Loucy (cell line): ENCODE results near the gene CAMTA1.

Source experiments
- EZH2phosphoT487 ChIP-seq: fragments of 200-600 bp; IDR thresholded peaks from 2 replicates; pipeline ENCODE4 v1.6.1; 2018; ENCODE audit warnings: antibody characterized with exemption, mild to moderate bottlenecking, moderate library complexity, borderline replicate concordance
- TF ChIP-seq, protein P1 (sequence below): fragments of 200-600 bp; sonication (generic); conservative IDR thresholded peaks from 2 replicates; pipeline ENCODE4 v1.5.1; 2014; ENCODE audit warnings: mild to moderate bottlenecking, antibody characterized with exemption, low read length

DNA sequence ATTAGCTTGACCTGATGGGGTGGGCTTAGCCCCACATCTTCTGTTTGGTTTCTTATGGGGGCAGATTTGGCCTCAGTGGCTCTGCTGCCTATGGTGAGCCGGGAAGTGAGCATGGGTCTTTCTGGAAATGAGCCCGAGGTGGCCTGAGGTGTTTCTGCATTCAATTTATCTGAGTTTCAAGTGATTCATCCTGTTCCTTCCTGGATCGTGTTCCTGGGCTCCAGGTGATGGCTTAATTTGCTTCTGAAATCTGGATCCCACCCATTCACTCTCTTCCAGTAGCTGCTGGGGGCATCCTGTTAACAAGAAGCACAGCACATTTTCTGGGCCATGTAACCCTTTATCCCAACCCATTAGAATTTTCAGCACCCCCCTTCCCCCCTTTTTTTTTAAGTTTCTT is 324.6 kb downstream of the CAMTA1 start:
- TF ChIP-seq, protein P1, sequence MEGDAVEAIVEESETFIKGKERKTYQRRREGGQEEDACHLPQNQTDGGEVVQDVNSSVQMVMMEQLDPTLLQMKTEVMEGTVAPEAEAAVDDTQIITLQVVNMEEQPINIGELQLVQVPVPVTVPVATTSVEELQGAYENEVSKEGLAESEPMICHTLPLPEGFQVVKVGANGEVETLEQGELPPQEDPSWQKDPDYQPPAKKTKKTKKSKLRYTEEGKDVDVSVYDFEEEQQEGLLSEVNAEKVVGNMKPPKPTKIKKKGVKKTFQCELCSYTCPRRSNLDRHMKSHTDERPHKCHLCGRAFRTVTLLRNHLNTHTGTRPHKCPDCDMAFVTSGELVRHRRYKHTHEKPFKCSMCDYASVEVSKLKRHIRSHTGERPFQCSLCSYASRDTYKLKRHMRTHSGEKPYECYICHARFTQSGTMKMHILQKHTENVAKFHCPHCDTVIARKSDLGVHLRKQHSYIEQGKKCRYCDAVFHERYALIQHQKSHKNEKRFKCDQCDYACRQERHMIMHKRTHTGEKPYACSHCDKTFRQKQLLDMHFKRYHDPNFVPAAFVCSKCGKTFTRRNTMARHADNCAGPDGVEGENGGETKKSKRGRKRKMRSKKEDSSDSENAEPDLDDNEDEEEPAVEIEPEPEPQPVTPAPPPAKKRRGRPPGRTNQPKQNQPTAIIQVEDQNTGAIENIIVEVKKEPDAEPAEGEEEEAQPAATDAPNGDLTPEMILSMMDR, result no peak
- no peak for TF ChIP-seq EZH2phosphoT487
